Activated naive CD4-positive, alpha-beta T cell treated with Interleukin-2 at 50 U/mL for 16 hours (primary cell): ENCODE data around the gene MAP7D1.
"Not testable (repeated sequence)": the region's sequence is repeated elsewhere in the genome, so short reads cannot be mapped to it uniquely, and the experiment has no call there.

Experiments used
- DNase-seq: peaks from one replicate; pipeline ENCODE4 v3.0.0-alpha.2; 2020

The MAP7D1 gene

DNA sequence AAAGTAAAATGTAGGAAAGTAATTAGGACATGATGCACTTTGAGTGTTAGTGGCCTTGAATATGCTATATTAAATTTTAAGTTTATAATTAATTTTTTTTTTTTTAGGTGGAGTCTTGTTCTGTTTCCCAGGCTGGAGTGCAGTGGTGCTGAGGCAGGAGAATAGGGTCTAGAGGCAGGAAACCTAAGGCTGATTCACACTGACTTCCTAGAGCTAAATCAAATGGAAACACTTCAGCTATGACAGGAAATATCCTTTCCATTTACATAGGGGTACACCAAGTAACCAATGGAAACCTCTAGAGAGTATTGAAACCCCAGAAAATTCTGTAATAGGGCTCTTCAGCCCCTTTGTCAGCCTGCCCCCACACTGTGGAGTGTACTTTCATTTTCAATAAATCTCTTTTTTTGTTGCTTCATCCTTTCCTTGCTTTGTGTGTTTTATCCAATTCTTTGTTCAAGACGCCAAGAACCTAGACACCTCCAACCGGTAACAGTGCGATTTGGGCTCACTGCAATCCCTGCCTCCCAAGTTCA lies 50.4 kb downstream of the MAP7D1 start:
- no peak for DNase-seq

- no peak for DNase-seq
Measured at GRCh38 chr1:36207339-36207738, 51.4 kb downstream of the MAP7D1 start.

GRCh38 chr1:36208978-36209703 lies 53.2 kb downstream of the MAP7D1 start:
- DNase-seq = no peak

DNA sequence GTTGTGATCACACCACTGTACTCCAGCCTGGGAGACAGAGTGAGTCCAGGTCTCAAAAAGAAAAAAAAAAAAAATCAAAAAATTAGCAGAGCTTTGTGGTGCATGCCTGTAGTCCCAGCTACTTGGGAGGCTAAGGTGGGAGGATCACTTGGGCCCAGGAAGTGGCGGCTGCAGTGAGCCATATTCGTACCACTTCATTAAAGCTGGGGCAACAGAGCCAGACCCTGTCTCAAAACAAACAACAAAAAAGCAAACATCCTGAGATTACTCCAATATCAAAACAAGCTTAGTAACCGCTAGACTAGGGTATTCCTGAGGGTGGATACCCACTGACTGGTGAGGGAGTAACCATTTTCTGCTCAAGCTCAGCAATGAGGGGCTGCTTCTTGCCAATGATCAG lies 55.3 kb downstream of the MAP7D1 start:
- no peak for DNase-seq

DNA sequence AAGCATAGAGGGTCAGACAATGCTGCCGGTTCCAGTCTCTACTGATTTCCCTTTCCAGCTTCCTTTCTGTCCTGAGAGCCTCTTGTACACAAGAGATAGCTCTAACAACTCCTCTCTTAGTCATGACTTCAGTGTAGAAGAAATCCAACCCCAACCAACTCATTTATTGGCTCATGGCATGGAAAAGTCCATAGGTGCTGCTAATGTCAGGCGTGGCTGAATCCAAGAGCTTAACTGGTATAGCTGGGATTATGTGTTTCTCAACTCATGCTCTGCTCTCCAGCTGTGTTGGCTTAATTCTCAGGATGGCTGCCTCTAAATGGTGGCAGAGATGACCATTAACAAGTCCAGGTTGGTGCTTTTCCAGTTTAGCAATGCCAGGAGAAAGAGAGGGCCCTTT lies 55.9 kb downstream of the MAP7D1 start:
- no peak for DNase-seq

GRCh38 chr1:36212782-36213181 lies 56.8 kb downstream of the MAP7D1 start:
- DNase-seq = no peak

DNA sequence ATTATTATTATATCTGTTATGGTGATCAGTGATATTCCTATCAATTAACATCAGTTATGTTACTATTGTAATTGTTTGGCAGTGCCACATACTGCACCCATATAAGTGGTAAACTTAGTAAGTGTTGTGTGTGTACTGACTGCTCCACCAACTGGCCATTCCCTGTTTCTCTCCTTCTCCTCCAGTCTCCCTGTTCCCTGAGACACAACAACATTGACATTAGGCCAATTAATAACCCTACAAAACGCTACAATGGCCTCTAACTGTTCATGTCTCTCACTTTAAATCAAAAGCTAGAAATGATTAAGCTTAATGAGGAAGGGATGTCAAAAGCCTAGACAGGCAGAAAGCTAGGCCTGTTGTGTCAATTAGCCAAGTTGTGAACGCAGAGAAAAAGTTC lies 61.7 kb downstream of the MAP7D1 start:
- no peak for DNase-seq

- DNase-seq = not testable (repeated sequence)
Measured at GRCh38 chr1:36221901-36222300, 65.9 kb downstream of the MAP7D1 start.

- peak; percentile 2 for DNase-seq
Measured at GRCh38 chr1:36222481-36223380, 66.8 kb downstream of the MAP7D1 start.

- peak; percentile 26 for DNase-seq
Measured at GRCh38 chr1:36223381-36223995, 67.5 kb downstream of the MAP7D1 start.

DNA sequence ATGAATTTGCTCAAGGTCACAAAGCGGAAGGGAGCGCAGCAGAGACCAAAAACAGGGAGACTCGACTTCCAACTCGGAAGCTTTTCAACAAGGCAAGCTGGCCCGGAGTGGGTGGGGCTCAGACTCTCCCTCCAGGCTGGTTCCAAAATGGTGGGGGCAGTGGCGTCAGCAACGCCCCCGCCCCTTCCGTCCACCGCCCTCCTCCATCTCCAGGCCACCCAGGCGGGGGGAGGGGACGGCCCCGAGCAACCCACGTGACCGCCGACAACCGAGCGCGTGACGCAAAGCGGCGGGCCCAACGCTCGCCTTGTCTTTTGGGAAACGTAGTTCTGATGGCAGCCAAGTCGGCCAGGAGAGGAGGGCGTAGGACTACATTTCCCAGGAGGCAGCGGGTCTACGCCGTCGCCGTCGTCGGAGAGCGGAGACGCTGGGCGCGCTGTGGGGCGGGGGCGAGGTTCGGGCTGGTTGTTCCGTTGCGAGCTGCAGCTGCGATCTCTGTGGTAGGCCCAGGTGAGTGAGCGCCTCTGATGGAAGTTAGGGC lies 68.1 kb downstream of the MAP7D1 start, which contains the start of gene THRAP3:
Gene THRAP3, plus strand, starts transcription at position 448 of the 541 bp plus-strand sequence. CDS start 58,121 bp downstream, outside the sequence.
- peak; percentile 100 for DNase-seq

DNA sequence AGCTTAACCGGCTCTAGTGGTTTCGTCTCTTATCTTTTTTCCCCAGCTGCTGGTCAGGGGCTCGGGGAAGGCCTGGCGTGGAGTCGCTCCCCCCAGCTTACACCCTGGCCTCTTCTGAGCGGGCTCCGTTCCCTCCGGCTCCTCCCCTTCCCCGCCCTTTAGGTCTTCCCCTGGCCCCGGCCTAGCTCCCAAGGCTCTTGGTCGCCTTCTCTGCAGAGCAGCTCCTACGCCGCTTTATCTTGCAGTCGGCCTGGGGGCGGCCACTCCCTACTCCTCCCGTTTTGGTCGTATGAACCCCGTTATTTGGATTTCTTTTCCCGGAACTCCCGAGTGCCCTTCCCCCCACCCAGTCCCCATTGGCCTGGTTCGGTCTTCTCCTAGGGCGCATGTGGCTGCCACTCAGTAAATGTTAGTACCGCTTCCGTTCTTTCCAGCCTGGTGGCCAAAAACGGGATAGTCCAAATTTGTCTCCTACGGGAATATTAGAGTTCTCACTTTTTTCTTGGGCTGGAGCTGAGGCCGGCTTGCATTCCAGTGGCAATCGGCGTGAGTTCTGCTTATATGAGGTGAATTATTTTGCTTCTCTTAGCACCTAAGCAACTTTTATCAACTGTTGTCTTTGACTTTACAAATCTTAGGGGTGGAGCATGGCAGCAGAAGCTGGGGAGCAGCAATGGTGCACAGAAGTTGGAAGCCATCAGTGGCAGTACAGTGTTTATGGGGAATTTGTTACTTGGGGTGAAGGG lies 68.8 kb downstream of the MAP7D1 start:
- no peak for DNase-seq

DNA sequence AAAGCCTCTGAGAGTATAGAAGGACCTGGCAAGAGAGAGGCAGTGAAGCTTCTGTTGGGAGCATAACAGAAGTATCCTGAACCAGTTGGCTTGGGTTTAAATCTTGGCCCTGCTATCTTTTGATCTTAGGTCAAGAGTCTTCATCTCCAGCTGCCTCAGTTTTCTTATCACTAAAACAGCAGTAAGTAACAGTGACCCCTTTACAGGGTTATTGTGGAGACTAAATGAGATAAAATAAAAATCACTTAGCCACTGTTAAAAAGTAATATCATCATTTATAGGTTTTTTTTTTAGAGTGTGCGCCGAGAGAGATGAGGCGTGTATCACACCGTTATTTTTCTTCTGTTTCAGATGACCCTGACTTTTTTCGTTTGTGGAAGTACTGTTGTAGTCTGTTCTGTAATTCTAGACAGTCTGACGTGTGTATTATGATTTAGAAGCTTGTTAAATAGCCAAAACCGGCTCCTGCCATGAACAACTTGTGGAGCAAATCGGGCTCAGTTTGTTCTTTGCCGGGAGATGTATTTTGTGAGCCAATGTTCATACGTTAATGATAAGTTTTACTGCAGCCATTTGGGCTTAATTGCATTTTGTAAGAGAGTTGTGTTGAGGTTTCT lies 69.4 kb downstream of the MAP7D1 start:
- DNase-seq = no peak

DNA sequence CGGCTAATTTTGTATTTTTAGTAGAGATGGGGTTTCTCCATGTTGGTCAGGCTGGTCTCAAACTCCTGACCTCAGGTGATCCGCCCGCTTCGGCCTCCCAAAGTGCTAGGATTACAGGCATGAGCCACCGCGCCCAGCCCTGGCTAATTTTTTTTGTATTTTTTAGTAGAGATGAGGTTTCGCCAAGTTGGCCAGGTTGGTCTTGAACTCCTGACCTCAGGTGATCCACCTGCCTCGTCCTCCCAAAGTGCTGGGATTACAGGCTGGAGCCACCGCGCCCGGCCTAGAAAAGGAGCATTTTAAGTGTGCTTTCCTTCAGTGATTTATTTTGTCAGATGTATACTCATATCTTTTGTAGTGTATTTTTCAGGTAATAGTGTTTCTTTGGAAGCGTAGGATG lies 74.3 kb downstream of the MAP7D1 start:
- not testable (repeated sequence) for DNase-seq
